GM12801 (cell line): ENCODE measurements around the gene MXD4.

ENCODE experiments used
- TF ChIP-seq, protein P1 (sequence below): IDR thresholded peaks from one replicate; pipeline ENCODE4 v1.5.1; 2011; ENCODE audit warnings: control low read depth; ENCODE audit not compliant: insufficient read length; ENCODE audit errors: extremely low read depth

MXD4 gene

DNA sequence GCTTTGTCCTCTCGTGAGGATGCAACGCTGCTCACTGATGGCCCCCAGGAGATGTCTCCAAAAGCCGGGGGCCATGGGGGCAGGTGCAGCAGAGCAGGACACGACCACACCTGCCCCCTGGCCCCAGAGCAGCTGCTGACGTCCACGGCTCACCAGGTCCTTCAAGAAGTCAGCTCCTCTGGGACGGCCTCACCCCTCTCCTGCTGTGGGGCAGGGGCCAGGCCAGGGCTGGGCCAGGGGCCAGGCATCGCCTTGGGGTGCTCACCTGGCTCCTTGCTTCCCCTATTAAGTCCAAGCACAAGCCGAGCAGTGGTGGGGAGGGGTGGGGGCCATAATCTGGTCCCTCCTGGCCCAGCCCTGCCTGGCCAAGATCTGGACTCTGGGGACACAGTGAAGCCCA, 28.6 kb upstream of the MXD4 start:
- TF ChIP-seq, protein P1, sequence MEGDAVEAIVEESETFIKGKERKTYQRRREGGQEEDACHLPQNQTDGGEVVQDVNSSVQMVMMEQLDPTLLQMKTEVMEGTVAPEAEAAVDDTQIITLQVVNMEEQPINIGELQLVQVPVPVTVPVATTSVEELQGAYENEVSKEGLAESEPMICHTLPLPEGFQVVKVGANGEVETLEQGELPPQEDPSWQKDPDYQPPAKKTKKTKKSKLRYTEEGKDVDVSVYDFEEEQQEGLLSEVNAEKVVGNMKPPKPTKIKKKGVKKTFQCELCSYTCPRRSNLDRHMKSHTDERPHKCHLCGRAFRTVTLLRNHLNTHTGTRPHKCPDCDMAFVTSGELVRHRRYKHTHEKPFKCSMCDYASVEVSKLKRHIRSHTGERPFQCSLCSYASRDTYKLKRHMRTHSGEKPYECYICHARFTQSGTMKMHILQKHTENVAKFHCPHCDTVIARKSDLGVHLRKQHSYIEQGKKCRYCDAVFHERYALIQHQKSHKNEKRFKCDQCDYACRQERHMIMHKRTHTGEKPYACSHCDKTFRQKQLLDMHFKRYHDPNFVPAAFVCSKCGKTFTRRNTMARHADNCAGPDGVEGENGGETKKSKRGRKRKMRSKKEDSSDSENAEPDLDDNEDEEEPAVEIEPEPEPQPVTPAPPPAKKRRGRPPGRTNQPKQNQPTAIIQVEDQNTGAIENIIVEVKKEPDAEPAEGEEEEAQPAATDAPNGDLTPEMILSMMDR: no peak

DNA sequence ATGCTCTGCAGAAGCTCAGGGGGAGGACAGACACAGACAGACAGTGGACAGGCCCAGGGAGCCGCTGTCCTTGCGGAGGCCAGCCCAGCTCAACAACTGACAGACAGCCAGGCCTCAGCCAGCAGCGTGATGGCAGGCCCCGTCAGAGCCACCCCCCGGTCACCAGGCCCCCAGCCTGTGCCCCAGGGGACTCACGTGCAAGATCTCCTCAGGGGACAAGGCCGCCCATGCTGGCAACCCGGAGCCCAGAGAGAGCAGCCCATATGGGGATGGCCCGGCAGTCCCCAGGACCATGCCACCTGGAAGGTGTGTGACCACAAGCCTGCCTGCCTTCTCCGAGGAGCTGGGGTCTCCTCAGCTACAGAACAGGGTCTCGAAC, 28.0 kb upstream of the MXD4 start:
- TF ChIP-seq, protein P1: no peak

DNA sequence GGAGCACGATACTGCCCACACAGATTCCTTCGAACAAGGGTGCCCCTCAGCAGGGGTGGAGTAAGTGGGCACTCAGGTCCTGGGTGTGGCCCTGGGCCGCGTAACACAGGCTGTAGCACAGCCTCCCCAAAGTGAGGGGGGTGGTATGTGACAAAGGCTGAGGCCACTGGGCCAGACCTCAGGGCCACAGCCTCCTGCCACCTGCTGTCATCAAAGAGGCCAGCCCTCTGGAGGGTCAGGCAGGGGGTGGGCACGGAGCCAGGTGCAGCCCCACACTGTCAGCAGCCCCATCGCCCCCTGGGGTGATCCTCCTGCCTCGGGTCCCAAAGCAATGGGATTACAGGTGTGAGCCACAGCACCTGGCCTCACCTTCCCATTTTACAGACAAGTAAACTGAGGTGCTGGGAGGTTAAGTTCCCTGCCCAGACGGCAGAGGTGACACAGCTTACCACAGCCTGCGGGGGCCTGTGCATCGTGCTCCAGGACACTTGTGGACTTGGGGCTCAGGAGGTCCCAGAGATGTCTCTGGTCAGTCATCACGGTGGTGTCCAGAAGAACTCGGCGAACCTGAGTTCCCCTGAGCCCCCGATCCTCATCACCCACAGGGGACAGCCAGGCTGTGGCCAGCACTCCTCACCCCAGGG, 27.5 kb upstream of the MXD4 start:
- TF ChIP-seq, protein P1: no peak

DNA sequence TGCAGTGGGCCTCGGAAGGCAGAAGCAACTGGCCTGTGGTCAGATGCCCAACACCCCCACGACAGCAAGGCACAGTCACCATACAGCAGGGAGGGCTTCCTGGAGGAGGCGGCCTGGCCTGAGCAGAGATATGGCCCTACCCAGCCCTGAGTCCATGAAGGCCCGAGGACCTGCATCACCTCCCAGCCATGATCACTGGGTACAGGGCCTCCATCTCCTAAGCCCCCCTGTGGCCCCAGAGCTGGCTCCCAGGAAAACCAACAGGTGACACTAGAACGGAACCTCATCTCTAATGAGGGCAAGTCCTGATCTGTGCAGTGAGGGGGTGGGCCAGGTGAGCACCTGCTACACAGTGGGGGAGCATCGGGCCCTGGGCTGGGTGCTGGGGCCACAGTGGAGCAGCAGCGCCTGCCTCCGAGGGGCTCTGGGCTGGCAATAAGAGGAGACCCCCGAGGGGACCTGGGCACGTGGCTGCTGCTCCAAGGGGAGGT, 26.2 kb upstream of the MXD4 start:
- TF ChIP-seq, protein P1: no peak

DNA sequence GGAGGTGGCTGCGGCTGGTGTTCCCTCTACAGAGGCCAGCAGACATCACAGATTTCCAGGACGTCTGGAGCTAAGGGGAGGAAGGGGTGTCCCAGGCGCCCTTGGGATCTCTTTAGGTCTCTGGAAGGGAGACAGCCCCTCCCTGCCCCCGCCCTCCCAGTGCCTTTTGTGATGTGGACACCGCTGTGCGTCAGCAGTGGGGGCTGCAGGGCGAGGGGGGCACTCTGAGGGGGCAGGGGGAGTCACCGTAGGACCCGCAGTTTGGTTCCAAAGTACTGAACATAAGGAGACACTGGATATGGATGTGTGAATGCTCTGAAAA, 25.6 kb upstream of the MXD4 start:
- TF ChIP-seq, protein P1: no peak

DNA sequence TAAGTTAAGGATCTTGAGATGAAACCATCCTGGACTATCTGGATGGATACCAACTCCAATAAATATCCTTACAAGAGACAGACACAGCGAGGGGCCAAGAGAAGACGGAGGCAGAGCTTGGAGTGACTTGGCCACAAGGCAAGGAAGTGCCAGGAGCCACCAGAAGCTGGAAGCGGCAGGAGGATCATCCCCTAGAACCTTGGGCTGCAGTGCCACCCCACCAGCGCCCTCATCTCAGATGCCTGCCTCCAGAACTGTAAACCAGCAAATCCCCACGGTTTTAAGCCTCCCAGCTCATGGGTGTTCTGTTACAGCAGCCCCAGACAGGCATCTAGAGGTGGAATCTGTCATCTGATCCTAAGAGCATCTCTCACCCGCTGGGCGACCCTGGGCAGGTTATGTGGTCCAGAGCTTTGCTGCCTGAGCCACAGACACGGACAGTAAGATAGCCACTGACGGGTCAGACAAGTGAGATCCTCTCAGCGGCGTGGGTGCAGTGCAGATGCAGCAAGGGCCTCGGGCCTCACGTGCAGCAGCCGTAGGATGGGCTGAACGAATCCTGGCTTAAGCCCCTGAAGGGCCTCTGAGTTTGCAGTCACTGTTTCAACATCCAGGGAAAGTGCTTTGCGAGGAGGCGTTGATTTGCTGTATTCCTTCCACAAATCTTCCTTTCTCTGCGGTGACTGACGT, 25.1 kb upstream of the MXD4 start:
- TF ChIP-seq, protein P1: no peak

DNA sequence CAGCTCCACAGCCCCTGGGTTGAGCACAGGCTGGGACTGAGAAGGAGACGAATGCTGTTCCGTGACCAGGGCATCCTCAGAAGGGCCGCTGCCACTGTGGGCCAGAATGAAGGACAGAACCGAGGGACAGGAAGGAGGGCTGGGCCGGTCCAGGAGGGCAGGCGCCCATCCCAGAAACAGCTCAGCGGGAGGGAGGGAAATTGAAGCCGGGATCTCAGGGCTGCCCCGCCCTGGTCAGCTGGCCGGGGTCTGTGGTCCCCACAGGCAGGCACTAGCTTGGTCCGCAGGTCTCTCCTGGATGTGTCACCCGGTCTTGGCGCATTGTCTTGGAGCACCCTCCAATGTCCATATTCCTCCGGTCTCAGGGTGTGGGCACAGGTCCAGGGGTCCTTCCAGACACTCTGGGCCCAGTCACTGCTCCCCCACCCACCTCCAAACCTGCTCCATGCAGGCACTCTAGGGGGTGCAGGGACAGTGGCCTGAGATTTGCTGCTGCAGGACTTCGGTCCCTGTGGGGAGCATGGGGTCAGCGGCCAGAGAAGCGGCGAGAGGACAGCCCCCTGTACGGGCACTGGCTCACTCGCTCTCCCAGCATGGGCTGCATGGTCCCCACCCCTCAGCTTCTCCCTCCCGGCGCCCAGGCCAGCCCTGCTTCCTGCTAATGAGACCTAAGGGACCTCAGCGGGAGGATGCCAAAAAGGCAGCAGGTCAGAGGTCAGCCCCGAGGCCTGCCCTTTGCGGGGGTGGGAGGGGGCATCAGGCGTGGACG, 23.9 kb upstream of the MXD4 start:
- TF ChIP-seq, protein P1: no peak
